GM21360 (cell line): ENCODE measurements around the gene THBD.
"Not testable (repeated sequence)": the region's sequence is repeated elsewhere in the genome, so short reads cannot be mapped to it uniquely, and the experiment has no call there.

Experiments used
- ATAC-seq: cut with Tn5 transposase; IDR thresholded peaks from one replicate; pipeline ENCODE4 v1.9.1; 2021; ENCODE audit warnings: mild to moderate bottlenecking, moderate library complexity; ENCODE audit not compliant: unreplicated experiment

Gene THBD

GRCh38 chr20:23039136-23039875 lies 10.2 kb downstream of the THBD start:
- no peak for ATAC-seq

DNA sequence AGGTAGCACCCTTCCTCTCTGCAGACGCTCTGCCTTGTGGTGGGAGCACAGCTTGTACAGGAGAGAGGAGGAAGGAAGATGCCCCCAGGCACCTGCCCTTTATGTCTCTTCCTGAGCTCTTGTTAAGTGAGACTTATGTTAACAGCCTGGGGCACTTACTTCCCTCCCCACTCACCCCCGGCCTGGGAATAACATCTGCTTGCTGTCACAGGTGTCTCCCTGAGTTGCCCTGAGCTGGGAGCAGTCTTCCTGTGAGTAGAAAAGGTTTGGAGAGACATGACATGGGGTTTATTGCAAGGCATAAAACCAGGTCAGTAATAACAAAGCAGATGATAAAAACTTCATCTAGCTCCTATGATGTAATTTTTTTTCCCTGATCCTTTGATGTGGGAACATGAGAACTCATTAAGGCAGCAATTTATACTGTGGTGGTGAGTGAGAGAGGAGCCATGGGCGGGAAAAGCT lies 12.4 kb downstream of the THBD start:
- no peak for ATAC-seq

DNA sequence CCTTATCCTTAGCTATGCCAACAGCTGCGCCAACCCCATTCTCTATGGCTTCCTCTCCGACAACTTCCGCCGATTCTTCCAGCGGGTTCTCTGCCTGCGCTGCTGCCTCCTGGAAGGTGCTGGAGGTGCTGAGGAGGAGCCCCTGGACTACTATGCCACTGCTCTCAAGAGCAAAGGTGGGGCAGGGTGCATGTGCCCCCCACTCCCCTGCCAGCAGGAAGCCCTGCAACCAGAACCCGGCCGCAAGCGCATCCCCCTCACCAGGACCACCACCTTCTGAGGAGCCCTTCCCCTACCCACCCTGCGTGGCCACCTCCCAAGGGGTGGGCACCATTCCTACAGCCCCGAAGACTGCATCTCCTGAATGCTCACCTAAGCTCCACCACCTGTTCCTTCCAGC lies 13.1 kb downstream of the THBD start:
- ATAC-seq: no peak

DNA sequence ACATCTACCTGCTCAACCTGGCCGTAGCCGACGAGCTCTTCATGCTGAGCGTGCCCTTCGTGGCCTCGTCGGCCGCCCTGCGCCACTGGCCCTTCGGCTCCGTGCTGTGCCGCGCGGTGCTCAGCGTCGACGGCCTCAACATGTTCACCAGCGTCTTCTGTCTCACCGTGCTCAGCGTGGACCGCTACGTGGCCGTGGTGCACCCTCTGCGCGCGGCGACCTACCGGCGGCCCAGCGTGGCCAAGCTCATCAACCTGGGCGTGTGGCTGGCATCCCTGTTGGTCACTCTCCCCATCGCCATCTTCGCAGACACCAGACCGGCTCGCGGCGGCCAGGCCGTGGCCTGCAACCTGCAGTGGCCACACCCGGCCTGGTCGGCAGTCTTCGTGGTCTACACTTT lies 13.7 kb downstream of the THBD start:
- ATAC-seq: no peak

- ATAC-seq: no peak
These were observed 14.5 kb downstream of the THBD start, which contains the start of gene SSTR4 for GRCh38 chr20:23034721-23035671. Gene SSTR4, plus strand, starts transcription at chr20:23035312. Its CDS starts 172 bp downstream, at chr20:23035484.

- no peak for ATAC-seq
These were observed 15.6 kb downstream of the THBD start for GRCh38 chr20:23033918-23034317.

DNA sequence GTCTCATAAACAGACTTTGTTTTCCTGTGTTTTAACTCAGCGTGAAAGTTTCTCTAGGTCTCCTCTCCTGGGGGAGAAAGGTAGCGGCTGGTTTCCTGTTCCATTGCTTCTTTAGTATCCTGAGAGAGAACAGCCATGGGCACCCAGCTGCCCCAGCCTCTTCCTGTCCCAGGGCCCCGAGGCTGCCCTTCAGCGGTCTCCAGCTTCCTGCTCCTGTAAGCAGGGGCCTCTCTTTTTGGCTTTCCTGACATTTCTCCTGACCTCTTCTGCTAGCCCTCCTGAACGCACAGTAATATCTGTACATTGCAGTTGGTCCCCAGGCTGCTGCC lies 16.8 kb downstream of the THBD start:
- no peak for ATAC-seq

GRCh38 chr20:23032056-23032749 lies 17.3 kb downstream of the THBD start:
- no peak for ATAC-seq

DNA sequence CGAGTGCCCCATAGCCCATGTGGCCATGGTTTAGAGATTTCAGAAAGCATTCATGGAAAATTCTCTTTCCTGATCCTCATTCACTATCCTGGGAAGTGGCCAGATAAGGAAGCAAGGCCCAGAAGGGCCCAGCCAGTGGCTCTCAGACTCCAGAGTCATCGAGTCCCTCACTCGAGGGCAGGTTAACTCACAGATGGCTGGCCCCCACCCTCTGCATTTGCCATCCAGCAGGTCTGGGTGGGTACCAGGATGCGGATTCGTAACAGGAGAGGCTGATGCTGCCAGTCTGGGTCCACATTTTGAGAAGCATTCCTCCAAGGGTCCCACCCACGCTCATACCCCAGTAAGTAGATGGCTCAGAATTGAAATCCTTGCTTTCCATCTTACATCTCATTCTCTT lies 18.1 kb downstream of the THBD start:
- no peak for ATAC-seq

DNA sequence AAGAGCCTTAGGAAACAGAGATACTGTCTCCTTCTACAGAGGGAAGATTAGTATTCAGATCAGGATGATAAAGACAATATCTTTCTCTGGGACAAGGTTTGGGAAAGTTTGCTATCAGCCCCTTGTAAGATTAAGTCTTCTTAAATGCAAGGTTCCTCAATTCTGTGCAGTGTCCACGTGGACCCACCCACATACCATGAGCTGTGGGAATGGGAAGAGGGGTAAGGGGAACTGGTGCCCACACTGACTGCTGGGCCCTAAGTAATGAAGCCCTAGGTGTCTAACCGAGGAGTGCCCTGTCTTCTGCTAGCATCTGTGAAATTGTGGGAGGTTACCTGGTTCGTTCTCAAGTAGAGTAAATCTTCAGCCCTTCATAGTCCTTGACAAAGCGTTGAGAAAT lies 20.1 kb downstream of the THBD start:
- no peak for ATAC-seq

- no peak for ATAC-seq
These were observed 21.1 kb downstream of the THBD start for GRCh38 chr20:23028392-23028791.

- ATAC-seq: no peak
These were observed 21.8 kb downstream of the THBD start for GRCh38 chr20:23027721-23028120.

DNA sequence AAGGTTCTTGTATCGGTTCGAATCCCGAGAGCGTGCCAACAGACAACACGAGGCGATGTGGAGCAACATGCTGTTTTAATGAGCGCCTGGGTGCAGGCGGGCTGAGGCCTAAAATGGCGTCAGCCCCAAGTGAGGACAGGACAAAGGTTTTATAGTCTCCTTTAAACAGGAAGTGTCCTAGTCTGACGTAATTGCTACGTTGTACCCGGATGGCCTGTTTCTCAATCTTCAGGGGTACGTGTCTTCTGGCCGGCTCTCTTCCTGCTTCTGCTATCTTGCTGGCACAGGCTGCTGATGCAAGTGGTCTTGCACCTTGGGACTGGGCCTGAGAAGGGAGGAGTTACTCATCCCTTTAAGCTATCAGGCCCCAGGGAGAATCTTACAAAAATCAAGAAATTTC lies 24.0 kb downstream of the THBD start:
- ATAC-seq: not testable (repeated sequence)

GRCh38 chr20:23024701-23025100 lies 24.8 kb downstream of the THBD start:
- no peak for ATAC-seq

DNA sequence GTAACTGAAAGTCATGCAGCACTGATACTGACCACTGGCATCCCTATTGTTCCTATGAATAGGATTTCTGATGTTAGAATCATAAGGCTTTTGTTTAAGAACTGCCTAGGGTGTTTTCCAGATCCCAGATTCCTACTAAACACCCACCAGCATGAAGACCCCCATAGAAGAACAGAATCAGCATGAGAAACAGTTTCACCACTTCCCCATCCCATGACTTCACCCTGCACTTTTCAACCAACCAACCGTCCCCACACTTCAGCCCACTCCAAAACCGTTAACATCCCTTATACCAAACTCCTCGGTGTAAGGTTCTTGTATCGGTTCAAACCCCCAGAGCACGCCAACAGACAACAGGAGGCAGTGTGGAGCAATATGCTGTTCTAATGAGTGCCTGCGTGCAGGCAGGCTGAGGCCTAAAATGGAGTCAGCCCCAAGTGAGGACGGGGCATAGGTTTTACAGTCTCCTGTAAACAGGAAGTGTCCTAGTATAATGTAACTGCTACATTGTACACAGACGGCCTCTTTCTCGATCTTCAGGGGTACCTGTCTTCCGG lies 25.8 kb downstream of the THBD start:
- ATAC-seq: no peak

- no peak for ATAC-seq
These were observed 26.6 kb downstream of the THBD start for GRCh38 chr20:23022849-23023248.

- ATAC-seq: no peak
These were observed 27.5 kb downstream of the THBD start for GRCh38 chr20:23021951-23022350.

DNA sequence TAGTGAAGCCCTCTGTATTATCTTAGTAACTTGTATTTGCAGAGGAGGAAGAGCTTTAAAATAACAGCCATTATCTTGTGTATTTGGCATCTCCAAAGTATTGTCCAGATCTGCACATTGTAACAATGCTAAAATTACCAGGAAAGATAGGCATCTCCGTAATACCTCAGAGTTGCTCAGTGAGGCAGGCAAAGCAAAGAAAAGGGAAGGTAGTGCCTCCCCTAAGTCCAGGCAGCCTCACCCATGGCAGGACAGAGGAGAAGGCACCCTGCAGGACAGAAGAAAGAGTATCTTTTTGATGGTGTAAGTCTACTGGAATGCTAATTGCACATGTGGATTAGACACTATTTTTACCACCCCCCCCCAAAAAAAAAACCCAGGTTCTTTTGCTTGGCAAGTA lies 27.9 kb downstream of the THBD start:
- no peak for ATAC-seq

DNA sequence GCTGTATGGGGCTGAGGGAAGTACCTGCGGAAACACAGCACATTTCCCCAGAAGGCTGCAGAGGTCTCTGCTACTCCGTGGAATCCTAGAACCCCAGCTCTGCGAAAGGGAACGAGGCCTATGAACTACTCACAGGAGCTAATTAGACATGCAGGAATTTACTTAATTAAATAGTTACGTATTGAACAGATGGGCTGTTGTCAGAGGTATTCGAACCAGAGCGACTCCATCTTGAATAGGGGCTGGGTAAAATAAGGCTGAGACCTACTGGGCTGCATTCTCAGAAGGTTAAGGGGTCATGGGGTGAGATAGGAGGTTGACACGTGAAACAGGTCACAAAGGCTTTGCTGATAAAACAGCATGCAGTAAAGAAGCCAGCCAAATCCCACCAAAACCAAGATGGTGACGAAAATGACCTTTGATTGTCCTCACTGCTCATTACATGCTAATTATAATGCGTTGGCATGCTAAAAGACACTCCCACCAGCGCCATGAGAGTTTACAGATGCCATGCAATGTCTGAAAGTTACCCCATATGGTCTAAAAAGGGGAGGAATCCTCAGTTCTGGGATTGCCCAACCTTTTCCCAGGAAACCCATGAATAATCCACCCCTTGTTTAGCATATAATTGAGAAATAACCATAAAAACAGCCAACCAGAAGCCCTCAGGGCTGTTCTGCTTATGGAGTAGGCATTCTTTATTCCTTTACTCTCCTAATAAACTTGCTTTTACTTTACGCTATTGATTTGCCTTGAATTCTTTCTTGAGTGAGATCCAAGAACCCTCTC lies 29.0 kb downstream of the THBD start:
- no peak for ATAC-seq

DNA sequence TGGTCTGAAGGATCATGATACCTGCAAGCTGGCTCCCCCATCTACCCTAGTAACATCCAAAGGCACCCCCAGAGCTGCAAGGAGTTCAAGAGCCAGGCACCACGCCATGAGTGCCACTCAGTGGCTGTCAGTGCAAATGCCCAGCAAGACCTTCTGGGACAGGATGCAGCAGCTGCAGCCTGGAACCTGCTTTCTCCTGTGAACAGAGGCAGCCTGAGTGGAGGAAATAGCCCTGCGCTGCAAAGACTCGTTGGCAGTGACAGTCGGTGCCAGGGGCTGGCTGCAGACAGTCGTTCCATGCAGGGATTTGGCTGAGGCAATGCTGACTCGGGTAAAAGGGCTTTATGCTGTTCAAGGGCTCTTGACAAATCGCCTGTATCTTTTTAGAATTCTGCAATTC lies 30.1 kb downstream of the THBD start:
- no peak for ATAC-seq
